ENCODE measurements around the gene PGM2. TPM values are rescaled to one million over a fixed set of nuclear protein-coding genes. Genes with fewer than 3 reads are reported as not detected.
A peak's percentile ranks its signal among the peaks of the same experiment; 100 is the strongest.

PGM2 gene
- total RNA-seq, 1 donor: 20.3 TPM

- no peaks in the 10 kb centered on the region for H3K4me1 ChIP-seq (ENCODE audit: insufficient read depth, low read length)
- no peaks in the 10 kb centered on the region for H4K20me1 ChIP-seq (ENCODE audit: insufficient read depth, low read length)
- no peak for DNase-seq (ENCODE audit: insufficient read length, low spot score, missing footprints)
- H3K9me3 ChIP-seq (ENCODE audit: low read depth, low read length): no peaks in the 10 kb centered on the region
- H3K4me3 ChIP-seq (ENCODE audit: insufficient read depth, low read length): no peak overlapping the region
- H3K79me2 ChIP-seq (ENCODE audit: insufficient read depth, low read length): no peaks in the 10 kb centered on the region
- no peak overlapping the region for H3K27ac ChIP-seq (ENCODE audit: low read depth, low read length)
- TF ChIP-seq CTCF (IDR thresholded peaks at IDR 0.05; ENCODE audit: extremely low read depth, low read depth, low read length): no peak
- no peak overlapping the region for H3K4me2 ChIP-seq (ENCODE audit: insufficient read depth, low read length)
- no peaks in the 10 kb centered on the region for H3K36me3 ChIP-seq (ENCODE audit: insufficient read depth, low read length)
- no peak overlapping the region for H2AFZ ChIP-seq (ENCODE audit: low read length)
- H3K27me3 ChIP-seq (ENCODE audit: insufficient read depth, low read length): peaks cover 10% of the 10 kb centered on the region
These were observed 27.9 kb upstream of the PGM2 start for GRCh38 chr4:37798616-37799015.

GRCh38 chr4:37799941-37800554 lies 26.4 kb upstream of the PGM2 start:
- H3K36me3 ChIP-seq (ENCODE audit: insufficient read depth, low read length): no peaks in the 10 kb centered on the region
- no peak for TF ChIP-seq CTCF (IDR thresholded peaks at IDR 0.05; ENCODE audit: extremely low read depth, low read depth, low read length)
- H3K4me1 ChIP-seq (ENCODE audit: insufficient read depth, low read length): no peaks in the 10 kb centered on the region
- no peaks in the 10 kb centered on the region for H4K20me1 ChIP-seq (ENCODE audit: insufficient read depth, low read length)
- no peak overlapping the region for H2AFZ ChIP-seq (ENCODE audit: low read length)
- no peak for DNase-seq (ENCODE audit: insufficient read length, low spot score, missing footprints)
- no peak overlapping the region for H3K27ac ChIP-seq (ENCODE audit: low read depth, low read length)
- H3K79me2 ChIP-seq (ENCODE audit: insufficient read depth, low read length): no peaks in the 10 kb centered on the region
- no peak overlapping the region for H3K4me3 ChIP-seq (ENCODE audit: insufficient read depth, low read length)
- no peak overlapping the region for H3K4me2 ChIP-seq (ENCODE audit: insufficient read depth, low read length)
- no peaks in the 10 kb centered on the region for H3K9me3 ChIP-seq (ENCODE audit: low read depth, low read length)
- peaks cover 10% of the 10 kb centered on the region for H3K27me3 ChIP-seq (ENCODE audit: insufficient read depth, low read length)

GRCh38 chr4:37802068-37802666 lies 24.3 kb upstream of the PGM2 start:
- peak; percentile 64 for DNase-seq (ENCODE audit: insufficient read length, low spot score, missing footprints)

More at GRCh38 chr4:37802068-37802666, 24.3 kb upstream of the PGM2 start:
- Histone ChIP-seq H3K27ac (ENCODE audit: low read depth, low read length) (no peak overlapping the region), H2AFZ (ENCODE audit: low read length) (no peak overlapping the region), H3K4me1 (ENCODE audit: insufficient read depth, low read length) (no peaks in the 10 kb centered on the region), H3K4me3 (ENCODE audit: insufficient read depth, low read length) (no peak overlapping the region), H4K20me1 (ENCODE audit: insufficient read depth, low read length) (no peaks in the 10 kb centered on the region), H3K36me3 (ENCODE audit: insufficient read depth, low read length) (no peaks in the 10 kb centered on the region), H3K79me2 (ENCODE audit: insufficient read depth, low read length) (no peaks in the 10 kb centered on the region), H3K4me2 (ENCODE audit: insufficient read depth, low read length) (no peak overlapping the region), H3K9me3 (ENCODE audit: low read depth, low read length) (no peaks in the 10 kb centered on the region), H3K27me3 (ENCODE audit: insufficient read depth, low read length) (peaks cover 10% of the 10 kb centered on the region)
- TF ChIP-seq CTCF (IDR thresholded peaks at IDR 0.05; ENCODE audit: extremely low read depth, low read depth, low read length): peak; percentile 51
